Stimulated activated CD8-positive, alpha-beta memory T cell treated with anti-CD3 and anti-CD28 coated beads, Interleukin-4, amount 100 ng/mL, for 1 hour (primary cell): ENCODE measurements around the gene SGO2.

Source experiments
- DNase-seq, 2 donors: peaks; one replicate each; pipeline ENCODE4 v3.0.0-alpha.2; 2020; ENCODE audit warnings: low read depth in 2 of 2, low spot score in 1 of 2

Gene SGO2, protein sequence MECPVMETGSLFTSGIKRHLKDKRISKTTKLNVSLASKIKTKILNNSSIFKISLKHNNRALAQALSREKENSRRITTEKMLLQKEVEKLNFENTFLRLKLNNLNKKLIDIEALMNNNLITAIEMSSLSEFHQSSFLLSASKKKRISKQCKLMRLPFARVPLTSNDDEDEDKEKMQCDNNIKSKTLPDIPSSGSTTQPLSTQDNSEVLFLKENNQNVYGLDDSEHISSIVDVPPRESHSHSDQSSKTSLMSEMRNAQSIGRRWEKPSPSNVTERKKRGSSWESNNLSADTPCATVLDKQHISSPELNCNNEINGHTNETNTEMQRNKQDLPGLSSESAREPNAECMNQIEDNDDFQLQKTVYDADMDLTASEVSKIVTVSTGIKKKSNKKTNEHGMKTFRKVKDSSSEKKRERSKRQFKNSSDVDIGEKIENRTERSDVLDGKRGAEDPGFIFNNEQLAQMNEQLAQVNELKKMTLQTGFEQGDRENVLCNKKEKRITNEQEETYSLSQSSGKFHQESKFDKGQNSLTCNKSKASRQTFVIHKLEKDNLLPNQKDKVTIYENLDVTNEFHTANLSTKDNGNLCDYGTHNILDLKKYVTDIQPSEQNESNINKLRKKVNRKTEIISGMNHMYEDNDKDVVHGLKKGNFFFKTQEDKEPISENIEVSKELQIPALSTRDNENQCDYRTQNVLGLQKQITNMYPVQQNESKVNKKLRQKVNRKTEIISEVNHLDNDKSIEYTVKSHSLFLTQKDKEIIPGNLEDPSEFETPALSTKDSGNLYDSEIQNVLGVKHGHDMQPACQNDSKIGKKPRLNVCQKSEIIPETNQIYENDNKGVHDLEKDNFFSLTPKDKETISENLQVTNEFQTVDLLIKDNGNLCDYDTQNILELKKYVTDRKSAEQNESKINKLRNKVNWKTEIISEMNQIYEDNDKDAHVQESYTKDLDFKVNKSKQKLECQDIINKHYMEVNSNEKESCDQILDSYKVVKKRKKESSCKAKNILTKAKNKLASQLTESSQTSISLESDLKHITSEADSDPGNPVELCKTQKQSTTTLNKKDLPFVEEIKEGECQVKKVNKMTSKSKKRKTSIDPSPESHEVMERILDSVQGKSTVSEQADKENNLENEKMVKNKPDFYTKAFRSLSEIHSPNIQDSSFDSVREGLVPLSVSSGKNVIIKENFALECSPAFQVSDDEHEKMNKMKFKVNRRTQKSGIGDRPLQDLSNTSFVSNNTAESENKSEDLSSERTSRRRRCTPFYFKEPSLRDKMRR

DNA sequence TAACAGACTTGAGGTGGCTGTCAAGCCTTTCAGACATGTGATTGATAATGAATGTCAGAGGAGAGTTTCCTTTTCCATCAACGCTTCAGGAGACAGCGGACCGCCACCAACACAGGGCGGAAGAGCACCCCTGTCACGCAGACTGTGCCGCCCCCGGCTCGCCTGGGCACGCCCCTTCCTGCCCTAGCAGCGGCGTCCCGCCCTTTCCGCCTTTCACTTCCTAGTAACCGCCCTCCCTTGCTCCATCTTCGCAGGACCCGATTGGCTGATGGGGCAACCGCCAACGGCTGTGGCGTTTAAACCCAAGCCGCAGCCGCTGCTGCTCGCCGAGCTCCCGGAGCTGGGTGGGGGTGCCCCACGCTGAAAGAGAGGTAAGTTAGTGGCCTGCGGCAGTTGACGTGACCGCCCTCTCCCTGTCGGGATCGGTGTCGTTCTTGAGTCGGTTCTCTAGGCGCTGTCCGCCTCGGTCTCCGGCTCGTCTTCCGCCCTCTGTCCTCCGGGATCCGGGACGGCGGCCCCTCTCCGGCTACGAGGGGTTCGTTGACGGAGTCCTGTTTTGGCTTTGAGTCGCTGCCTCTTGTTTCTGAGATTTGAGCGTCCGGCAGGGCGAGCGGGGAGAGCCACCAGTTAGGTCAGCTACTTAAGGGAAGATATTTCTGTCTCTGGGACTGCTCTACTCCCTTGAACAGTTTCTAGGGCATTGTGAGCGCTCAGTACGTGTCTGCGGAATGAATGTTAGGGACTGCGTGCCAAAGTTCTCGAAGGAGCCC, at the start of gene SGO2:
Gene SGO2, plus strand, starts transcription at position 326 of the 770 bp plus-strand sequence. CDS start 6,769 bp downstream, outside the sequence.
- DNase-seq = peak; percentile 83 to 91

DNA sequence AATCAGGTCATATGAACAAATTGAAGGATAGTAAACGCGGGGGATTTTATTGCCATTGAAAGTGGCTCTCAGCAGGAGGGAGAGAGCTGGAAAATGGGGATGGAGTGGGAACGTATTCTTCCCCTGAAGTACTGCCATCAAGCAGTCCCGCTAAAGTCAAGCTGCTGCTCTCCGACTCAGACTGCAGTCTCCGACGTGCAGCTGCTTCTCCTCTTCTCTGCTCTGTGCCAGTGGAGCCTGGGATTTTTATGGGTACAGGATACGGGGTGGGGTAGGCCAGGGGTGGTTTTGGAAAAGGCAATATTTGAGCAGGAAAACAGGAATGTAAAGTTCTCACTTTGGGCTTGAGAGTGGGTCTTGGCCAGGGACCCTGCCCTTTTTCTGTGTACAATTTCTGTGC, 49.2 kb upstream of the SGO2 start:
- DNase-seq = no peak

DNA sequence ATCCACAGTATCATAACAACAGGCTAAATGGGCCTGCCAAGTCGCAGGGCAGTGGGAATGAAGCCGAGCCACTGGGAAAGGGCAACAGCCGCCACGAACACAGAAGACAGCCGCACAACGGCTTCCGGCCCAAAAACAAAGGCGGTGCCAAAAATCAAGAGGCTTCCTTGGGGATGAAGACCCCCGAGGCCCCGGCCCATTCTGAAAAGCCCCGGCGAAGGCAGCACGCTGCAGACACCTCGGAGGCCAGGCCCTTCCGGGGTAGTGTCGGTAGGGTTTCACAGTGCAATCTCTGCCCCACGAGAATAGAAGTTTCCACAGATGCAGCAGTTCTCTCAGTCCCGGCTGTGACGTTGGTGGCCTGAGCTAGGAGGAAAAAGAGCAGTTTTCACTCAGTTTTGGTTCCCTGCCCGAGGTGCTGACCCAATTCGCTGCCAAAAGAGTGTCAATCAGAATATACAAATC, 48.3 kb upstream of the SGO2 start:
- DNase-seq = no peak

DNA sequence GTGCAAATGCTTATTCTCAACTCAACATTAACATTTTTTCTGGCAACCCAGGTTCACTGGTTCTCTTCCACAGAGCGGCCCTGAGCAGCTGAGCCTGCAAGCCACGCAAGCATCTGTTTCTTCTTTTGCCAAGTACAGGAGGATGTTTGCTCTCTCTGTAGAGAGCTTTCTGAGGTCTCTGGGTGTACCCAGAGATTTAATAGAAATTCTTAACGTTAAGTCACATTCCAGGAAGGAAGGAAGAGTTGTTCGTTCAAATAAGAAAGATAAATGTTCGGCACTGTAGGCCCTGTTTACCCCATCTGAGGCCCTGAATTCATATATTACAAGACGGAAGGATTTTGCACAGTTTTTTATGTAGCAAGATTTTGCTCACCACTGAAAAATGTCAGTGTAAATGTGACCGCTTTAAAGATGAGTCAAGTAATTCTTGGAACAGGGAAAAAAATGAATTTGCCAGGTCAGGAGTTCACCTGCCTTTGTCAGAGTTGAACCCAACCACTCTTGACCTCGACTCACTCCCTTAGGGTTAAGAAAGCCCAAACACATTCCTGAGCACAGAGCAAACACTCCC, 46.2 kb upstream of the SGO2 start:
- DNase-seq = no peak

DNA sequence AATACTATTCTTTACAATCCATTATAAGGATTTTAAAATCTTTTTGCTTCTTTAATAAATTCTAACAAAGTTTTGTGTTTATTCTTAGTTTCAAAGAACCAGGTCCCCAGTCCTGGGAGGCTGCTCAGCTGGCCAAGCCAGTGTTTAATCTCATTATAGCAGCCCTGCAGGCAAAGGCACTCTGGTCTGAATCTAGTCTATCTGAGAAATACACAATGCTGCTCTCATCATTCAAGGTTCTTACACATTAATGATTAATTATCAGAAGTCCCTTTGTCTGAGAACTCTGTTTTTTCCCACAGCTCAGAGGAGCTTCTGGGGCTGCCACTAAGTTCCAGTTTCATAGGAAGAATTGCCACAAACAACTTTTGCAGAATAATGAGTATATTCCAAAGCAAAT, 43.8 kb upstream of the SGO2 start:
- no peak for DNase-seq

DNA sequence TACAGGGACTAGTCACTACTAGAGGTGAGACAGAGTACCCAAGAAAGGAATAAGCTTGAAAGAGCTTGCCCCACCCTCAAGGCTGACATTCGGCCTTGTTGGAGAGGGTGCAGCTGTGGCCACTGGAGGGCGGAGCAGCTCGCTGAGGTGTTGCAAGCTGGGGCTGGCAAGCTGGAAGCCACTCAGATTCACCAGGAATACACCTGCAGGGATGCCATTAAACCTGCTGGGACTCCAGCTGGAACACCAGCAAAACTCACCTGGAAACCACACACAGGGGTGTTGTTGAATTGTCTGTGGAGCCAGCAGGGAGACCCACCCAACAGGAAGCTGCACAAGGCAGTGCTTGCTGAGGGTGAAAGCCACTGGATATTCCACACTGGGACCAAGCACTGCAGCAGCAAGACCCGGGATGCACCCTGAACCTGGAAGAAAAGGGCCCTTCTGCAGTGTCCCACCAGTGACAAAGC, 42.2 kb upstream of the SGO2 start:
- no peak for DNase-seq

DNA sequence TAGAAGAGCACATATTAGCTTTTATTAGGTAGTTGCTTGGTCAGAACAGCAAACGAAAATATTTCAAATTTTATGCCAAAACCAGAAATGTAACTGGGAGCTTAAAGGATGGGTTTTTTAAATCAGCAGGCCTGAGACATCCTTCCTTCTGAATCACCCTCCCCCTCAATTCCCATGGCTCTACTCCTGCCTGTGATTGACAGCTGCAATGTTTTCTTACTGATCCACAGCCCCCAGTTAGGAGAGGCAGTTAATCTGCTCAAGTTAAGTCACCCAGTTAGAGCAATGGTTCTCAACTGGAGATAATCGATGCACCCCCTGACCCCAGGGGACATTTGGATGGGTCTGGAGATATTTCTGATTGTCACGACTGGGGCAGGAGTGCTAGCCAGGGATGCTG, 41.1 kb upstream of the SGO2 start:
- no peak for DNase-seq

DNA sequence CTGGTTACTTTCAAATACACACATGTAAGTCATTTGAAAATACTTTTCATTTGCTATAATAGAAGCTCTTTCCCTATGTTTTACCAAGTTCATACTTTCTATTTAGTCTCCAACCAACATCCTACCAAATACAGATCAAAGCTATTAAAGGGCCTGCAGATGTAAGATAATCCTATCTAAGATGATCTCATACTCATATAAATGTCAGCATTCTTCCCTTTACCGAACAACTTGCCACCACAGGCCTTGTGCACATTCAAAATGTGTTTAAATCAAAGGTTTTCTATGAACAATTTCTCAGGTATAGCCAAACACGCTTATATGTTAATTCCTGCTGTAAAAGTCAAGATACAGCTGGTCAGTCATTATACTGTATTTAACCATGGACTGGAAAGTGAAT, 39.5 kb upstream of the SGO2 start:
- DNase-seq = no peak

DNA sequence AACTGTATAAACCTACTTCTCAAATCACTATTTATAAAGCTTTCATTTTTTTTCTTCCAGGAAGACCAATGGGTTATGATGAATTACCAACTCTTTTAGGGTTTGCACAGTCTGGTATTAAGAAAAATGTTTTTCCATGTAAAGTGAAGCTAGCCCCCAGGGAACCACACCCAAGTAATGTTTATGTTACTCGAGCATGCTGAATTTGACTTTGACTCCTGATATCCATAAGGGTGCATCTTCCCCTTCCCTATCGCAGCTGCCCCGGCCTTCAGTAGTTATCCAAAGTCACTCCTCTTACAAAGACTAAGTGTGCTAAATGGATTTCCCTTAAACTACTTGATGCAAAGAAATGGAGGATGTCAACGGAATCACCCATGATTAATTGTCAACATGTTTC, 37.8 kb upstream of the SGO2 start:
- DNase-seq = no peak

DNA sequence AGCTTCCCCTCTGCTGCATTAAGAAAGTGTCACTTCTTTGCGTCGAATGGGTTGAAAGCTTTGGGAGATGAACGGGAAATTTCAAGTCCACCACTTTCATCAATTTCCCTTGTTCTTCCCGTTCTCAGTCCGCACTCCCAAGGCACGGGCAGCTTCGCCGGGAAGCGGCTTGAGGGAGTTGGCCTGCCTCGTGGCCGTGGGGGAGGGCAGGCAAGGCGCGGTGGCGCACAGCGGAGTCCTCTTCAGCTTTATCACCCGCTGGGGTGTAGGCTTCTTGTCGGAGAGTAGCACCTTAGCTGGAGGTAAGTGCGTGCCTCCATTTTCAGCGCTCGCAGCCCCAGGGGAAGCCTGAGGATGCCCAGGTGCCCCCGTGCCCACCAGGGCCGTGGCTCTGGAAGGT, 36.0 kb upstream of the SGO2 start:
- DNase-seq = no peak

DNA sequence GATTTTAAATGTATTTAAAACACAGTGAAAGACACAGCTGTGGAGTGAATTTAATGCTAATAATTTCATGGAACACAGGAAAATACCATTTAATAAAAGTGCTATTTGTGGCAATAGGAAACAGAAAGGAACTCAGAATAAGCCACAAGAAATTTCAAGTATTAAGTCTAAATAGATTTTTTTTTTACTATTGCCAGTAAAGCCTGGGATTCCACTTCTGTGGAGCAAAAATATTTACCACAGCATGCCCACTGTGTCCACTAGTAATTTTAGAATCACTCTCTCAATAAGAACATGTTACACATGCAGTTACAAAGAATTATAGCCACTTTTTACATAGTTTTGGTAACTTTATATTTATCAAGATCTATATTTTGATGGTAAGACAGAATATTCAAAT, 33.4 kb upstream of the SGO2 start:
- DNase-seq = no peak

DNA sequence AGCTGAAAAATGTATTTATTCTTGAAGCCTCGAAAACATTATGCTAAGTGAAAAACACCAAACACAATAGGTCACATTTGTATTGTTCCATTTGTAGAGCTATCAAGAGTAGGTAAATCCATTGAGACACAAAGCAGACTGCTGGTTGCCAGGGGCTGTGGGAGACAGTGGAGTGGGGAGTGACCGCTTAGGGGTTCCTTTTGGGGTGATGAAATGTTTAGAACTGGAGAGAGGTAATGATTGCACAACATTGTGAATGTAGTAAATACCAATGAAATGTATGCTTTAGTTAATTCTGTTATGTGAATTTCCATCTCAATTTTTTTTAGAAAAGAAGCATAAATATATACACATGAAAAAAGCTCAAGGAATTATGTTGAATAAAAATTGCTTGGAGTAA, 32.0 kb upstream of the SGO2 start:
- DNase-seq = no peak

DNA sequence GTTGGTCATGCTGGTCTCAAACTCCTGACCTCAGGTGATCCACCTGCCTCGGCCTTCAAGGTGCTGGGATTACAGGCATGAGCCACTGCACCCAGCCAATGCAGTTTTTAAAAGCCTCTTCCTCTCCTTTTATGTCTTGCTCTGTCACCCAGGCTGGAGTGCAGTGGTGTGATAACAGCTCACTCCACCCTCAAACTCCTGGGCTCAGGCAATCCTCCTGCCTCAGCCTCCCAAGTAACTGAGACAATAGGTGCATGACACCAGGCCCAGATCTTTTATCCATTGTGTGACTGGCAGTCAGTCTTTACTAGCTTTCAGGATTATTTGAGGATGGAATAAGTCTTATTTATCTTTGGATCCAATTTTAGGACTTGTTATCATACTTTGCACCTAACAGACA, 29.3 kb upstream of the SGO2 start:
- no peak for DNase-seq

DNA sequence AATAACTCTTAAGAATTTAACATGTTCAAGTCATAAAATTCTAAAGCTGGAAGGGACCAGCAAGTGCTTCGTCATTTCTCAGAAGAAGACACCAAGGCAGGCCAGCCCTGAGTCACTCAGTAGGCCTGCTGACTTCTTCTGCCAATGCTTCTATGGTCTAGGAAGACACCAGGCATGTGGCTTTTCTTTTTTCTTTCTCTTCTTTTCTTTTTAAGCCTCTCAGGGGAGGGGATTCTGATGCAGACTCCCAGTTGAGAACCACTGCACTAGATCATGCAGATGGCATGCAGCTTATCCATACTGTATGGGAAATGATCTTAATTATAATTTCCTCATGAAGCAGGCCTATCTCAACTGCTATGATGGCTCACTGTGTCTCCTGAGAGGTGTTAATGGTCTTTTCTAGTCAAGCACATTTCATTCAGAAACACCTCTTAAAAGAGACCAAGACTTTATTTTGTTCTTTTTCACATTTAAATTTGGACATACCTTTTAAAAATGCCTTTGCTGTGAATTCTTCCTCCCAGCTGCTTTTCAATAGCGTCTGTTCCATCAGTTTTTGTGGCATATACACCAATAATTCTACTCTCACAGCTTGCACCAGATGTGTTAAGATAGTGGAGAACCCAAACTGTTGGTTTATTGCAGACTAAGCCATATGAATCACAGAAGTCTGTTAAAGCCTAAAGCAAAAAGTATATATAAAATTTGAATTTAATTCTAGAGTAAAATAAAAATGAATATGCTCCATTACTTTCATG, 27.4 kb upstream of the SGO2 start:
- no peak for DNase-seq

DNA sequence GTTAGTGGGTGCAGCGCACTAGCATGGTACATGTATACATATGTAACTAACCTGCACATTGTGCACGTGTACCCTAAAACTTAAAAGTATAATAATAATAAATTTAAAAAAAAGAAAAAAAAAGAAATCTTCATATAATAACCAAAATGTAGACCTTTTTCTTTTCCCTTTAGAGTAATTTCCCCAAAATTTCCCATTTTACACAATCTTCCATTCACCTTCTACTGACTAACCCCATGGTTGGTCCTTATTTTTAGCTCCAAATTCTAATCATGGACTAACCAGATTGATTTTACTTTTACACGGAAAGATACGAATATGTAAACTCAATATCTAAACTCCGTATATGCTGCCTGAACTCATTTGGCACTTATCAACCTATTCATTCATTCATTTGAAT, 23.8 kb upstream of the SGO2 start:
- no peak for DNase-seq

DNA sequence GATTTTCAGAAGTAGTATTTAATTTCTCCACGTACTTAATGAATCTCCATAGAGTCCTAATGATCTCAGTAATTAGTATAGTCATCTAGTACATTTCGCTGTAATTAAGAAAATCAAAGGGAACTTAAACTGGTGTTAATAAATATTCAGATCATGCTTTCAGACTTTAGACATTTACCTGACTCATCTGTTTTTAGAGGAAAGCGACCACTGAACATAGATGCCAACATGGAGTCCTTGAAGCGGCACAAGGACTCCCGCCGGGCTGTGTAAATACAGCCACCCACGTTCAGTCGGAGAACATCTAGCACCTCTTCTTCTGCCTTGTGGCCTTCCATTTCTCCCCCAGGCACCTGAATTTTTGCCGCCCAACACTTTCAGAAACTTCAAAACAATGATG, 19.3 kb upstream of the SGO2 start:
- DNase-seq = no peak

DNA sequence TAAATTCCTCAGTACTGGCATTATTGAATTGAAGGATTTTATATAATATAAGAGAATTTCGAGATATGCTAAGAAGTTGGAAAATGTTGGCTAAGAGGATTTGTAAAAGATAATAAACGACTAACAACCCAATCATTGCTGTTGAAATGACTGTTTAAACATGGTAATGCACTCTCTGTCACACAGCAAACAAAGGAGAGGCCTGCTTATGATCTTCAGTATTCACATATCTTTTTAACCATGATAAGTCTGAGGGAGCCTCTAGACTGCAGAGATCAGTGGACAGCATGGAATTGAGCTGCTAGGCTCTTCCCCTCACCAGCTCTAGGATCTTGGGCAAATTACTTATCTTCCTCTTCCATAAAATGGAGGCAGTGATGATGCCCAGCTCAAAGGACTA, 18.8 kb upstream of the SGO2 start:
- no peak for DNase-seq

DNA sequence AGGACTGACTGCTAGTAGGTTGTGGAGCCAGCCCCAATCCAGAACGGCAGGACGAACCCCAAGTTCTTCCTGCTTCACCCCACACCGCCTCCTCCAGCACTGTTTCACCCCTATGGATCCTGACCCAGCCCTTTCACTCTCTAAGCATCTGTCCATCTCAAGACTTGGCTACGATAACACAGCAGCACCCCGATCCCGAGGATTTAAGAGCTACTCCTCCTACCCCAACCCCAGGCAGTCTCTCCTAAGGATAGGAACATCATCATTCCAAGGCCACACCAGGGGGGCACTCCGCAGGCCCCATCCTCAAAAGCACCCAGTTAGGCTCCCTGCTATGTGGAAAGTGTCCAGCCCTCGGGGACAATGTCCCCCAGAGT, 16.8 kb upstream of the SGO2 start:
- no peak for DNase-seq

DNA sequence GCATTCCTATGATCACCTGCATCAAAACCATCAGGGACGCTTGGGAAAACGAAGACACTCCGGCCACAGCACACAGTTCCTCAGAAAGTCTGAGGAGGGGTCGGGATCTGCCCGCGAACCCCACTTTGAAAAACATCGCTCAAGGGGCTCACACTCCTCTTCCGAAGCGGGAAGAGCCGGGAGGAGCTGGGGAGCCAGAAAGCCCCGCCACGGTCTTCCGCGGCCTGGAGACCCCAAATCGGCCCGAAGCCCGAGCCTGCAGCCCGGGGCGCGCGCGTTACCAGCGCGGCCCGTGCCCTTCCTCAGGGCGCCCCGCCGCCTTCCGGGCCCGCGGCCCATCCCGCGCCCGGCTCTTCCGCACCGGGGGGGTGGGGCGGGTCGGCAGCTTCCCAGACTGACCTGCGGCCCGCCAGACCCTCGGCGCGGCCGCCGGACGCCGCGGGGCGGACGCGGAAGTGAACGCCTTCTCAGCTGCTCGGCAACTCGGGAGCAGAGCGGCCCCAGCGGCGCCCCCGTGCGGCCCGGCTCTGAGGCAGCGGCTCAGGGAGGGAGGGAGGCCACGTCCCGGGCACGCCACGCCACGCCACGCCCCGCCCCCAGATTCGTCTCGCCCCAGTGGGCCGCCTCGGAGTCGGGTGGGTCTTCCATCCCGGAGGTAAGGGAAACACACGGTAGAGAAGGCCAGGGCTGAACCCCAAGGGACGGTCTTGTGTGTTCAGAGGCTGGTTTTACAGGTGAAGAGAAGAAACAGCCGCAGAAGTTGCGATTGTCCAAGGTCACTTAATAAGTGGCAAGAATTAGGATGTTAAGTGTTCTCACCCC, 16.2 kb upstream of the SGO2 start, which contains the start of gene KCTD18:
Gene KCTD18, minus strand, starts transcription at position 457 of the 822 bp plus-strand sequence. CDS start 3,052 bp downstream, outside the sequence.
- peak; percentile 76 to 82 for DNase-seq
